Left lobe of liver (tissue), 2 donors: Measurements from ENCODE around the gene SPEM2. TPM values are rescaled to one million over a fixed set of nuclear protein-coding genes. Genes with fewer than 3 reads are reported as not detected.
A peak's percentile ranks its signal among the peaks of the same experiment; 100 is the strongest.
"Not testable (repeated sequence)": the region's sequence is repeated elsewhere in the genome, so short reads cannot be mapped to it uniquely, and the experiment has no call there.

Experiments
- ATAC-seq: fragments of 200-7000 bp; cut with Tn5 transposase; one replicate; pipeline ENCODE4 v1.9.1; 2020; ENCODE audit warnings: mild to moderate bottlenecking, moderate library complexity
- DNase-seq: peaks from one replicate; pipeline ENCODE4 v3.0.0-alpha.2; 2020; ENCODE audit warnings: low spot score
- total RNA-seq: library from RNA; stranded (reverse); gene quantifications from one replicate; pipeline ENCODE4 v1.2.1, GENCODE V29; 2021
- donor health status: DM: no; HTN: no; CAD: no; lungs with moderate emphysema.
- donor health status: DM: no; HTN: yes; CAD: no.

The SPEM2 gene
- total RNA-seq, 1 donor from 2014 or later = not detected

- ATAC-seq (no peak), DNase-seq (no peak)
Measured at GRCh38 chr17:7468804-7469389, 43.5 kb downstream of the SPEM2 start.

- DNase-seq, ATAC-seq: not testable (repeated sequence)
Measured at GRCh38 chr17:7469843-7470242, 44.4 kb downstream of the SPEM2 start.

GRCh38 chr17:7470457-7470973, 45.1 kb downstream of the SPEM2 start:
- ATAC-seq = peak; percentile 54

GRCh38 chr17:7471729-7472128, 46.3 kb downstream of the SPEM2 start:
- no peak for DNase-seq
- ATAC-seq = no peak

More at GRCh38 chr17:7470457-7470973, 45.1 kb downstream of the SPEM2 start:
- not testable (repeated sequence) for DNase-seq

GRCh38 chr17:7474767-7475166, 49.4 kb downstream of the SPEM2 start:
- peak; percentile 31 for ATAC-seq
- DNase-seq = peak; percentile 79

- no peak for ATAC-seq
- no peak for DNase-seq
Measured at GRCh38 chr17:7475764-7476422, 50.5 kb downstream of the SPEM2 start.

- DNase-seq (no peak), ATAC-seq (no peak)
Measured at GRCh38 chr17:7476494-7476893, 51.1 kb downstream of the SPEM2 start.

GRCh38 chr17:7476951-7477350, 51.5 kb downstream of the SPEM2 start:
- ATAC-seq = no peak
- DNase-seq = no peak

Other genes with a start within 250 kb of the SPEM2 start
- gene ASGR1, start 246.2 kb upstream of the SPEM2 start, total RNA-seq = 526 TPM
- 5.5 TPM for gene DLG4, start 205.8 kb upstream of the SPEM2 start, total RNA-seq
- gene ACADVL, start 205.7 kb upstream of the SPEM2 start, total RNA-seq = 1,044 TPM
- 10.0 TPM for gene DVL2, start 191.1 kb upstream of the SPEM2 start, total RNA-seq
- gene PHF23, start 186.2 kb upstream of the SPEM2 start, total RNA-seq = 16.5 TPM
- gene GABARAP, start 183.2 kb upstream of the SPEM2 start, total RNA-seq = 235 TPM
- 35.1 TPM for gene CTDNEP1, start 173.9 kb upstream of the SPEM2 start, total RNA-seq
- gene ELP5, start 173.4 kb upstream of the SPEM2 start, total RNA-seq = 27.5 TPM
- gene CLDN7, start 163.1 kb upstream of the SPEM2 start, total RNA-seq = 20.5 TPM
- gene SLC2A4, start 143.9 kb upstream of the SPEM2 start, total RNA-seq = 0.48 TPM
- gene YBX2, start 131.0 kb upstream of the SPEM2 start, total RNA-seq = 0.81 TPM
- 242 TPM for gene EIF5A, start 118.0 kb upstream of the SPEM2 start, total RNA-seq
- gene GPS2, start 110.3 kb upstream of the SPEM2 start, total RNA-seq = 21.2 TPM
- gene NEURL4, start 96.3 kb upstream of the SPEM2 start, total RNA-seq = 17.0 TPM
- 3.4 TPM for gene ACAP1, start 89.1 kb upstream of the SPEM2 start, total RNA-seq
- gene KCTD11, start 73.5 kb upstream of the SPEM2 start, total RNA-seq = 2.6 TPM
- not detected for gene TMEM95, start 70.5 kb upstream of the SPEM2 start, total RNA-seq
- 5.2 TPM for gene TNK1, start 44.5 kb upstream of the SPEM2 start, total RNA-seq
- 7.0 TPM for gene PLSCR3, start 31.1 kb upstream of the SPEM2 start, total RNA-seq
- 80.1 TPM for gene TMEM256, start 21.5 kb upstream of the SPEM2 start, total RNA-seq
- 3.9 TPM for gene NLGN2, start 17.8 kb upstream of the SPEM2 start, total RNA-seq
- gene SPEM1, start 5.3 kb upstream of the SPEM2 start, total RNA-seq = not detected
- gene SPEM3, start 3.2 kb downstream of the SPEM2 start, total RNA-seq = not detected
- 4.0 TPM for gene TMEM102, start 9.8 kb downstream of the SPEM2 start, total RNA-seq
- gene FGF11, start 13.9 kb downstream of the SPEM2 start, total RNA-seq = 0.86 TPM
- 10.9 TPM for gene CHRNB1, start 19.4 kb downstream of the SPEM2 start, total RNA-seq
- 7.9 TPM for gene ZBTB4, start 54.0 kb downstream of the SPEM2 start, total RNA-seq
- not detected for gene SLC35G6, start 55.8 kb downstream of the SPEM2 start, total RNA-seq
- gene POLR2A, start 58.8 kb downstream of the SPEM2 start, total RNA-seq = 55.9 TPM
- gene TNFSF12, start 123.4 kb downstream of the SPEM2 start, total RNA-seq = 9.3 TPM
- 5.9 TPM for gene TNFSF13, start 133.1 kb downstream of the SPEM2 start, total RNA-seq
- 14.1 TPM for gene SENP3, start 136.3 kb downstream of the SPEM2 start, total RNA-seq
- 44.2 TPM for gene CD68, start 154.0 kb downstream of the SPEM2 start, total RNA-seq
- 49.4 TPM for gene MPDU1, start 158.2 kb downstream of the SPEM2 start, total RNA-seq
- 0.20 TPM for gene SOX15, start 164.5 kb downstream of the SPEM2 start, total RNA-seq
- gene FXR2, start 189.3 kb downstream of the SPEM2 start, total RNA-seq = 19.0 TPM
- 100 TPM for gene SAT2, start 202.2 kb downstream of the SPEM2 start, total RNA-seq
- gene SHBG, start 204.5 kb downstream of the SPEM2 start, total RNA-seq = 4.6 TPM
- gene ATP1B2, start 225.3 kb downstream of the SPEM2 start, total RNA-seq = 1.3 TPM